Activated CD4-positive, alpha-beta T cell treated with anti-CD3 and anti-CD28 coated beads for 24 hours (primary cell): ENCODE data around the gene SALL3.

Experiments used
- DNase-seq, 2 donors: peaks; one replicate each; pipeline ENCODE4 v3.0.0-alpha.2; 2020; ENCODE audit warnings: low read depth in 2 of 2

Gene SALL3

DNA sequence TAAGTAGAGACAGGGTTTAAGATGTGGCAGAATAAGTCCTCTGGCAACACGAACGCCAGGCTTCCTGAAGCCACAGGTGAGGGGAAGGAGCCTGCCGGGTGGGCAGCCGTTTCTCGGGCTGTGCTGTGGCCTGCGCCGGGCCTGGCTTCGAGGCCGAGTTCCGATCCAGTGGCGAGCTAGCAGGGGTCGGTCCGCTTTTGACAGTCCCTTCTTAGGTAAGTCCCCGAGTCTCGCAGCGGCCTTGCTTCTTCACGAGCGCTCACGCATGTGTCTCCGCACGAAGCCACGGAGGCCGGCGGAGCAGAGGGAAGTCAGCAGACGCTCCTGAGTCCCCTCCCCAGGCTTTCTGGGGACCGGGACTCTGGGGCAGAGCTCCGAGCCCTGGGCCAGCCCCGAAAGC lies 26.0 kb downstream of the SALL3 start:
- DNase-seq: no peak

DNA sequence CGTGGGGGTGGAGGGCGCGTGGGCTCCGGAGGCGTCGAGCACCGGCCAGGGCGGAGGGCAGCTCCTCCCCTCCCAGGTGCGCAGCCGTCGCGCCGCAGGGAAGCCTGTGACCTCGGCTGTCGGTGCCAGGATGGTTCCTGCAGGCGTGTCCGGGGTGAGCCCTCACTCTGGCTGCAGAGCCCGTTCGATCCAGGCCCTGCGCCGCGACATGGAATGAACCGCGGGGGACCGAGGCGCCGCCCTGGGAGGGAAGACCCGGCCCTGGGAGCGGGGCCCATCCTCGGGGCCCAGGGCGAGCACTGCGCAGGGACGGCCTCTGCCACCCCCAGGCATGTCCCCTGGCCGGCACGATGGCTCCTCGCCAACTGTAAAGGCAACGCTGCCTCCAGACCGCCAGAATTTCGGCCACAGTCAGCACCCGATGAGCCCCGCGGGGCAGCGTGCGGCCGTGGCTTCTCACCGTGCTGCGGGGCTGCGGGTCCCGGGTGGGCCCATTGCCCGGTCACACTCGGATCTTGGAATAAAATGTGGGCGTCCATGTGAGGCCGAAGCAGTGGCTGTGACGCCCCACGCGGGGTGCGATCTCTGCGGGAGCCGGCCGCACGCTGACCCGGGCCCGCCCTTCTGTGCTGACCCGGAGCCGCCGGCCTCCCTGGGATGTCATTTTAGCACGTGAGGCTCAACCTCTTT lies 26.6 kb downstream of the SALL3 start:
- no peak for DNase-seq

DNA sequence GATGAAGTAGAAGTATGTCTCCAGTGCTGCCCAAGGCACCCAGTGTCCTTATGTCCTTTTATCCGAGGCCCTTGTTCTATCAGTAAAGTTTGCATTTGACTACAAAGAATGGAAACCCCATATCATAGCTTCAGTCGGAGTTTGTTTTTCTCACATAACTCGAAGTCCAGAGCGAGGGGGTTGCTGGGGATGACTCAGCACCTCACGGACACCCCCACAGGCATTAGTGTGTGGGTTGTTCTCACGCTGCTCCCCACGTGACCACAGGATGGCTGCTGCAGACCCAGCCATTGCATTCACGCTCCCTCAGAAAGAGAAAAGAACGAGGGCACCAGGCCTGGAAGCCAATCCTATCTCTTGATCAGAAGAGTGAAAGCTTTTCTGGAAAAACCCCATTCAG lies 27.8 kb downstream of the SALL3 start:
- DNase-seq: no peak

DNA sequence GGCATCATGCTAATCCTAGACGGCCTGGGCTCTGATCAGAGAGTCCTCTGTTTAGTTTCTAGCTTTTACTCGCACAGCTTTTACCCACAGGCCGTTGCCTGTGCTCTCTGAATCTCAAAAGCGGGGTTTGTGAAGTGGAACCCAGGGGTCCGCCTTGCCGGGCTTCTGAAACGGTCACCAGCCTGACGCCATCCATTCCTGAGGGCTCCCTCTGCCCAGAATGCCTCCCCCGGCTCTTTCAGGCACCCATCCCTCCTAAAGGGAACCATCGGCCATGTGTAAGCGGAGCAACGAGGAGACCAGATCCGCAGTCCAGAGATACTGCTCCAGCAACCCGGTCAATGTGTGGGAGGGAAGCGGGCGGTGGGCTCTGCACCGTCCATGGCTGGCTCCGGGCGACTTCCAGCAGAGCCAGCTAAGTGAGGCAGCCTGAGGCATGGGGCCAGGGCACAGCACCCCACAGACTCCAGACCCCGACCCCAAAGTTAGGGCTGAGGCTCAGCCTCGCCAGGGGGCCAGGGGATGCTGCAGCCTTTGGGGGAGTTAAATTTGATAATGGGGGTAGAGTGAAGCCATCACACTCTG lies 28.8 kb downstream of the SALL3 start:
- no peak for DNase-seq

DNA sequence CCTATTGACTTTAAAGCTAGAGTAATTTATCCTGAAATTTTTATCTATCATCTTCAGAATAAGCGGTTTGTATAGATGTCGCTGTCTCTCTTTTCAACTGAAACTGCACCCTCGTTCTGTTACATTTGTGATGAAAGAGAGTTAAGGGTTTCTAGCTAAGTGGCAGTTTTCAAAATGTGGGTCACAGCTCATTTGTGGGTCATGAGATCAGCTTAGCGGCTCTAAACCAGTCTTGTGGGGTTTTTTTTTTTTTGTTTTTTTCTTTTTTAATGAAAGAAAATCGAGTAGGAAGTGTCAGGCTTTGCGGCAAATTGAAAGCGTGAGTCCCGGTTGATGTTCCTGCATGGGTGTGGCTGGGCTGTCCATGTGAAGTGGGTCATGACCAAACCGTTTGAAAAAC lies 31.2 kb downstream of the SALL3 start:
- no peak for DNase-seq

DNA sequence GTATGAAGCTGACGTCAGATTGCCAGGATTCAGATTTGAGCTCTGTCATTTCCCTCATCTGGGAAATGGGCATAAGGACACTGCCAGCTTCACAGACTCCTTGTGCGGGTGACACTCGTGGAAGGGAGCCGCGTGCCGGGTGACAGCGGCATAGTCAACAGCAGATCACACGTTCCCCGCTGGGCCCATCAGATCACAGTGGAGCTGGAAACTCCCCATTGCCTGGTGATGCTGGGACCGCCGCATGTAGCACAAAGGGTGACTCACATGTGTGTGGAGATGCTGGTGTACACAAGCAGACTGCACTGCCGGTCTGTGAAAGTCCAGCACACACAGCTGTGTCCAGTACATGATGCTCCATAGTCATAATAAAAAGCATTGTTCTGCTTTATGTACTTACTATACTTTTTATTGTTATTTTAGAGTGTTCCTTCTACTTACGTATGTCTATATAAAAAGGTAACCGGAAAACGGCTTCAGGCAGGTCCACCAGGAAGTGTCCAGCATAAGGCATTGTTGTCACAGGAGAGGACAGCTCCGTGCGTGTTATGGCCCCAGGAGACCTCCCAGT lies 31.8 kb downstream of the SALL3 start:
- no peak for DNase-seq

DNA sequence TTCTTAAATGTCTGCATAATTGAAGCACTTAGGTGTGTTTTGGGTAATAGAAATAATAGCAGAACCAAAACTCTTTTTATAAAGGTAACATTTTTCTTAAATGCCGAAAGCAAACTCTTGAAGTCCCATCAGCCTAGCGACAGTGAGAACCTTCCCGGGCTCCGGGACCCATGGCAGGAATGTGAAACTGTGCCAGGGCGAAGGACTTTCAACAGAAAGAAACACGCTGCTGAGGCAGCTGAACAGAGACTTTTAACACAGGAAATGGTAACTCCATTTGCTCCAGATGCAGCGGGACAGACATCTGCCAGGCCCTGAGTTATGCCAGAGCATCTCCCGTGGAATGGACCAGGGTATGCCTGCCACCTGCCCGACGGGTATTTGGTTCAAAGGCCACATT lies 34.3 kb downstream of the SALL3 start:
- DNase-seq: no peak

DNA sequence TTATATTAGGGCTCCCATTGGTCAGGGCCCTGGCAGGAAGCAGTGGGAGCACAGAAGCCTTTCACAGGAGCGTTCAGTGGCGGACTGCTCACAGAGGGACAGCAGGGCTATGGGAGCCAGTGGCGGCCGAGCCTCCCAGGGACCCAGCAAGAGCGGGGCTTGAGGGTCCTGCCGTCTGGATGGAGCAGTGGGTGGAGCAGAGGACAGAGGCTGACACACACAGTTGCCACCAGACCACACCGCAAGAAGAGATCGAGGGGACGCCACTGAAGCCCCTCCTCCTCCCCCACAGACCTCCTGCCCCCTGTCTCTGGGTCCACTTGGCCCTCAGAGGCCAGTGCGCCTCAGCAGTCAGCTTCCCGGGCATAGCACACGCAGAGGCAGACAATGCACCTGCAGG lies 39.3 kb downstream of the SALL3 start:
- no peak for DNase-seq

DNA sequence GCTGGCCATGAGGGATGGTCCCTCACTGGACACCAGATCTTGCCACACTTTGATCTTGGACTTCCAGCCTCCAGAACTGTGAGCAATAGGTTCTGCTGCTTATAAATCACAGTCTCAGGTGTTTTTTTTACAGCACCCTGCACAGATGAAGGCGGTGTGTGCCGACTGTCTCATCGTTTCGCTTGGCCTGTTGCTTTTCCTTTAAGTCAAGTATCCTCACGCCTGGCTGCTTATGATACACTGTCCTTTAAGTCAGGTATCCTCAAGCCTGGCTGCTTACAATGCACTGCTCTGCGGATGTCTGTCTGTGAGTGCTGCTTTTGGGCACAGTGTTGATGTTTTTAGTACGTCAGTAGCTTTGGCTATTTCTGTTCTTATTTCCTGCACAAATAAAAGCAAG lies 40.3 kb downstream of the SALL3 start:
- DNase-seq: no peak

DNA sequence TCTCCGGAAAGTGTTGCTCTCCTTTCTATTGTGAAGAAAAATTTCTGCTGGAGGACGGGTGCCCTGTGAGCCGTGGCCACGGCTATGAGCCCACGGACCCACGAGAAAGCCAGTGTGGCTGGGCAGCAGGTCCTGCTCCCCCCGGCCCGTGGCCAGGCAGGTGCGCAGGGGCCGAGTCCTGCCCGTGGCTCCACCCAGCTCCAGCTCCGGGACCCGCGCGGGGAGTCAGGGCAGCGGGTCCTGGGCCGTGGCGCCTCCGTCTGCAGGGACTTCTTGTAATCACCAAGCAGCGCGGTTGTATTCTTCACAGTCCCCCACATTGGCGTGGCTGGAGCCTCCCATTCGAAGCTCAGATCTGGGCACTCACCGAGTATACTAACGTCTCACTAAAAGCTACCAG lies 43.0 kb downstream of the SALL3 start:
- DNase-seq: no peak

DNA sequence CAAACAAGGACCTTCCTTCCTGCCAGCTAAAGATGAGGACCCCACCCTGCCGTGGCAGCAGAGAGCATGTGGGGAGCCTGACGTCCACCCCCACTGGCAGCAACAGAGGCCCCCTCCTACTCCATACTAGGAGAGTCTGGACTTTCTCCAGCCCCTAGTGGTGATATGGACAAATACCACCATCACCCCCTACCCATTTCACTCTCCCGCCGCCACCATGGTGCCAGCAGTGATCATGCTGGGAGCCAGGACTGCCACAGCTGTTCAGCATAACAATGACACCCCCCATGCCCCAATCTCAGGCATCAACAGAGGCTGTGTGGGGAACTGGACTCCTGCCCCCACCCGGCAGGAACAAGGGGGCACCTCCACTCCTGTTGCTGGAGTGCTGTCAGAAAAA lies 46.9 kb downstream of the SALL3 start:
- no peak for DNase-seq

DNA sequence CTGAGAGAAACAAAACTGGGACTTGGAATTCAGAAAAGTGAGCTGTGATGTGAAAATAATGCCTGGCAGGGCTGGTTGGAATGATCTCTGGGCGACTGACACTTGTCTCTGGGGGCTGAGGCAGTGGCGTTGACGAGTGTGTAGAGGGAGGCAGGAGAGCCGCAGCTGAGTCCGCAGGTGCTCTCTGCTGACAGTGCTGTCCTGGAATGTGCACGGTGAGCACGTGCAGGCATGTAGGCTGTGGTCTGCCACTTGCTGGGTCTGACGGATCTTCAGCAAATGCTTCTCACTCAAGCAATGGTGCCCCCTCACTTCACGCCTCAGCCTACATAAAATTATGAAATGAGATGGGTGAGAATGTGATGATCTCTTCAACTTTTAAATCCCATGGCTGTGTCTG lies 51.1 kb downstream of the SALL3 start:
- no peak for DNase-seq

DNA sequence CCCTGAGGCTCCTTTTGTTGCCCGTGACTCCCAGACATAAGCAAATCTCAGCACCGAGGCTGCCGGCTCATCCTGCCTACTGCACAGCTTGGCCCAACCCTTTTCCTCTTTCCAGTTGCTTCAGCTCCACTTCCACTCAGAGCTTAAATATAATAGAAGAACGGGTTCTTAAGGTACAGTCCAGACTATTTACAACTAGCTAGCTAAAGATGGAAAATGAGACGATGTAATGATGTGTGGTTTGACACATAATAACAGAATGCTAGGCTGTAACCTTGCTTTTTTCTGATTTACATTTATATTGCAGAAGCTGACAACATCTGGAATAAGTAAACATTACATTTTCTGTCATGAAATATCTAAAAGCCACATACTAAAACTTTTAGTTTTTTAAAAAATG lies 62.7 kb downstream of the SALL3 start:
- no peak for DNase-seq

DNA sequence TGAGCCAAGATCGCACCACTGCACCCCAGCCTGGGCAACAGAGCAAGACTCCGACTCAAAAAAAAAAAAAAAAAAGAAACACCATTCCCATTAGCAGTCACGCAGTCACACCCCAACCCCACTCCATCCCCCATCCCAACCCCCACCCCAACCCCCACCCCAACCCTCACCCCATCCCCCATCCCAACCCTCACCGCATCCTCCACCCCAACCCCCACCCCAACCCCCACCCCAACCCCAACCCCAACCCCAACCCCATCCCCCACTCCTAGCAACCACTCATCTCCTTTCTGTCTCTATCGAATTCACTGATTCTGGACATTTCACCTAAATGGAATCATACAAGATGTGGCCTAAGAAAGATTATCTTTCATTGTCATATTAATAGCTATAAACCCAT lies 63.7 kb downstream of the SALL3 start:
- DNase-seq: no peak

DNA sequence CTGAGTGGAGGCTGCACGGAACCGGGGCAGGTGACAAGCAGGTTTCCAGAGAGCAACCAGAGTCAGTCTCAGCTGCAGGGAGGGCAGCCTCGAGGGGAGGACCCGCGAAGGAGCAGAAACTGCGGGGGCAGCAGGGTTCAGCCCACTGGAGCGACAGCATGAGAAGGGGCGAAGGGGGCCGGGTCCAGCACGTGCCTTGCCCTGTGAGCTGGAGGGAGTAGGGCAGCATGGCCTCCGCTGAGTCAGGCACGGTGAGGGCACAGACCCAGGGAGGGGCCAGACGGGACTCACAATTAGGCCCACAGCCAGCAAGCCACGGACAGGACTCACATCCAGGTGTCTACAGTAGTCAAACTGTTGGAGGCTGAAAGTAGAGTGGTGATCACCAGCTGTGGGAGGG lies 66.9 kb downstream of the SALL3 start:
- no peak for DNase-seq

DNA sequence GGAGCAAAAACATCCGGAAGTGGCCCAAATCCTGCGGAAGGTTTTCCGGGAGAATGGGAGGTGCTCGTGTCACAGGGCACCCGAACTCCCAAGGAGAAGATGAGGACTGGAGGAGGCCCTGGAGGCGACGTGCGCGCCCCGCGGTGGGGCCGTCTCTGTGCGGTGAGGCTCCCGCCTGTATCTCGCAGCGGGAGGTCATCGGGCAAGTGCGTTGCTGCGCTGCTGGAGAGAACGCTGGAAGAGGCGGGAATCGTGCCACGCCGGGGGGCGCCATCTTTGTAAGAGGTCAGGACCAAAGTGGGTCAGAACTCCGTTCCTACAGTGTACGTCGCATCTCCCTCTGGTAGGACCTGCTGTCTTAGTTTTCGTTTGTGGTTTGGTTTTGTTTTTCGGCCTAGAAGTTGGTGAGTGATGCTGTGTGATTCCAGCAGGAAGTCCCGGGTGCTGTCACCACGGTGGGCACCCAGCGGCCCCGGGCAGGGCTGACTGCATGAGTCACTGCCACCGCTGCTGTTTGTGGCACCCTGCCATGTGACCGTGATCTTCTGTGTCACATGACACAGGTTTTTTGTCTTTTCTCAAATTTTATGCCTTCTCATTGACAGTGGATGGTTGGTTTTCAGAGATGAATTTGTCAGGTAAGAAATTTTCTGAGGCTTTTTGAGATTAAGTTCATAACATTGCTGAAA lies 68.1 kb downstream of the SALL3 start:
- DNase-seq: no peak

DNA sequence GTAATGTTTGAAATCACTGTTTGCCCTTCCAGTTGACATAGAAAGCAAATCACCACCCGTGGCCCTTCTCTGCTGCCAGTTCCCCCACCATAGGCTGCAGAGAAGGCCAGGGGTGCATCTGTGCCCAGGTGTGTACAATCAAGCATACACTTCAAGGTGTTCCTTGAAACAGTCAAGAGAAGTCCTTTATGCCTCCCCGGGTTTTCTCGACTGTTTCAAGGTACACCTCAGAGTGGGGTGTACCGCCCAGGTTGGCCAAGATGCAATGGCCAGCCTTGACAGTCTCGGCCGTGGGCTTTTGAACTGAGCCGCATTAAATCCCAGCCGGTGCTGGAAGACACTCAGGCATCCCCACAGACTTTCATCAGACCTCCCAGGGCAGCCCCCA lies 68.6 kb downstream of the SALL3 start:
- DNase-seq: no peak

DNA sequence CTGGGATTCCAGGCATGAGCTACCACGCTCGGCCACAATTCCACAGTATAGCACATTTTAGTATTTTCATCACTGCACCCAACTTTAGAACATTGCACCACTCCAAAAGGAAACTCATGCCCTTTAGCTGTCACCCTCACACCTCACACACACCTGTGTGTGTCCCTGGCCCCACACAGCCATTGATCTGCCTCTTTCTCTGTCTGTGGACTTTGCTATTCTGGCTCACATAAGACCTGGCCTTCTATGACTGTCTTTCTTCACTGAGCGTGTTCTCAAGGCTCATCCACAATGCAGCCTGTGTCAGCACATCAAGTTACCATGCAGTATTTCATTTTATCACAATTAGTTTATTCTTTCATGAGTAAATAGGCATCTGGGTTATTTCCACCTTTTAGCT lies 69.9 kb downstream of the SALL3 start:
- DNase-seq: no peak
